ENCODE results near the gene PLEKHM2.

GRCh38 chr1:15740924-15741850 is 57.1 kb downstream of the PLEKHM2 start:
- TF ChIP-seq CTCF (conservative IDR thresholded peaks at IDR 0.05; ENCODE audit: low read depth, low read length) (peak; percentile 78), MXI1 (IDR thresholded peaks at IDR 0.05; ENCODE audit: borderline replicate concordance, low read depth, low read length) (no peak), POLR2A (IDR thresholded peaks at IDR 0.05; ENCODE audit: low read depth, low read length) (no peak), BHLHE40 (IDR thresholded peaks at IDR 0.05; ENCODE audit: low read depth, low read length) (no peak), USF2 (IDR thresholded peaks at IDR 0.05; ENCODE audit: low read depth, low read length) (no peak), FOS (IDR thresholded peaks at IDR 0.05; ENCODE audit: low read depth, low read length) (no peak), ELK1 (IDR thresholded peaks at IDR 0.05; ENCODE audit: borderline replicate concordance, low read depth, low read length) (no peak), RAD21 (IDR thresholded peaks at IDR 0.05; ENCODE audit: low read length) (peak; percentile 85), MAZ (IDR thresholded peaks at IDR 0.05; ENCODE audit: borderline replicate concordance, low read depth, low read length) (no peak), MAFK (IDR thresholded peaks at IDR 0.05; ENCODE audit: low read depth, low read length) (no peak)

Data from IMR-90 (cell line).